Pancreas (tissue), 10 donors: Measurements from ENCODE around the gene LAMA2. TPM values are rescaled to one million over a fixed set of nuclear protein-coding genes. Genes with fewer than 3 reads are reported as not detected.

Source experiments
- ATAC-seq, 4 donors: fragments of 200-7000 bp; cut with Tn5 transposase; one replicate each; pipeline versions ENCODE4 v1.8.0 to v1.9.1; 2020; ENCODE audit warnings: mild to moderate bottlenecking in 4 of 4, moderate library complexity in 4 of 4
- DNase-seq, 6 donors: peaks; one replicate each; pipeline ENCODE4 v3.0.0-alpha.2; 2020
- FAIRE-seq: peaks from 2 replicates; lab custom pipeline; 2012; peaks lifted over from hg19 to GRCh38; lab: Jason Lieb, UNC
- H3K27ac ChIP-seq, 4 donors: fragments of 200-600 bp; sonication (generic); 1 replicate in 3 of 4; 2 replicates in 1 of 4; pipeline versions ENCODE4 v1.5.0 to v1.8.0; 2020
- H3K27me3 ChIP-seq, 4 donors: fragments of 200-600 bp; one replicate each; pipeline ENCODE4 v1.8.0; 2021
- H3K36me3 ChIP-seq, 3 donors: fragments of 200-600 bp; sonication (generic) in 1 of 3; one replicate each; pipeline versions ENCODE4 v1.5.0 to v1.8.0; 2020 to 2021
- H3K4me1 ChIP-seq, 3 donors: fragments of 200-600 bp; one replicate each; pipeline ENCODE4 v1.8.0; 2021
- H3K4me3 ChIP-seq, 4 donors: fragments of 200-600 bp; sonication (generic) in 2 of 4; one replicate each; pipeline versions ENCODE4 v1.5.0 to v1.8.0; 2020 to 2021
- H3K9me3 ChIP-seq, 4 donors: fragments of 200-600 bp; one replicate each; pipeline ENCODE4 v1.8.0; 2021
- WGBS, 2 donors: extraction: QIAGEN DNeasy Blood & Tissue Kit; methylation state at CpG; one replicate each; pipeline ENCODE4 v1.1.7; 2013; 5-methylcytosine and 5-hydroxymethylcytosine counted together
- intact Hi-C, 3 donors: fragments of 100-400 bp; cut with DNase I; formaldehyde crosslinking; loops; one replicate each; pipeline versions ENCODE4 v1.11.1 to v1.14.2; 2022
- polyA plus RNA-seq, 2 donors: library from polyadenylated mRNA; stranded (reverse); fragments of 200-250 nt; gene quantifications; one replicate each; pipeline ENCODE4 v1.2.3, GENCODE V29; 2013
- total RNA-seq, 6 donors: library from RNA; stranded (reverse); fragmentation: NEBNext Ultra II Directional in 4 of 6; extraction: Animal tissue kit (Norgen Biotek cat#: 25700) in 4 of 6; gene quantifications; one replicate each; pipeline versions ENCODE4 v1.2.1 to v1.2.4, GENCODE V29; 2021 to 2023
- TF ChIP-seq, protein P1 (sequence below), 4 donors: fragments of 200-600 bp; sonication (generic) in 3 of 4; IDR thresholded peaks; one replicate each; pipeline versions ENCODE4 v1.5.0 to v1.8.0; 2021; ENCODE audit warnings: antibody characterized with exemption in 4 of 4
- donor health status: healthy with polysubstance abuse.
- donor health status: DM: no; HTN: no; CAD: no; lungs with moderate emphysema.
- donor health status: DM: no; HTN: no; CAD: no.
- donor health status: control.
- donor health status: control.
- donor health status: Bipolar disorder and iron deficiency.
- donor health status: DM: yes; HTN: yes; CAD: no.
- donor health status: DM: no; HTN: no; CAD: no.
- donor health status: DM: no; HTN: no; CAD: no.
- donor health status: DM: yes; HTN: yes; CAD: no.

Gene LAMA2
- total and polyA plus RNA-seq, 8 donors: 1.2 to 26.2 (median 6.2) TPM

DNA sequence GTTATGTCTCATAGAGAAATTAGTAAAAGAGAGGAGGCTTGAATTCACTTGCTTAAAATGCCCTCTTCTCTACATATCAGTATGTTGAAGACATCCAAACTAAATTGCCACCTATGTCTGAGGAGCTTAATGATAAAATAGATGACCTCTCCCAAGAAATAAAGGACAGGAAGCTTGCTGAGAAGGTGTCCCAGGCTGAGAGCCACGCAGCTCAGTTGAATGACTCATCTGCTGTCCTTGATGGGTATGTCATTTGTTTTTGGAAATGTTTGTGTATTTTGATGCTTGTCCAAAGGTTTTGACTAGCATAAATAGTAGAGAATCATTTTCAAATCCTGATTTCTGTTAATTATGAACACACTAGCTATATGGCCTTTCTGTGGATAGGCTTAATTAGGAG, 519.3 kb downstream of the LAMA2 start:
- DNase-seq: no peak
- Histone ChIP-seq H3K27ac (no peak overlapping the region), H3K4me1 (no peaks in the 10 kb centered on the region), H3K4me3 (no peak overlapping the region), H3K27me3 (no peaks in the 10 kb centered on the region), H3K36me3 (no peaks in the 10 kb centered on the region), H3K9me3 (no peaks in the 10 kb centered on the region)
- TF ChIP-seq, protein P1, sequence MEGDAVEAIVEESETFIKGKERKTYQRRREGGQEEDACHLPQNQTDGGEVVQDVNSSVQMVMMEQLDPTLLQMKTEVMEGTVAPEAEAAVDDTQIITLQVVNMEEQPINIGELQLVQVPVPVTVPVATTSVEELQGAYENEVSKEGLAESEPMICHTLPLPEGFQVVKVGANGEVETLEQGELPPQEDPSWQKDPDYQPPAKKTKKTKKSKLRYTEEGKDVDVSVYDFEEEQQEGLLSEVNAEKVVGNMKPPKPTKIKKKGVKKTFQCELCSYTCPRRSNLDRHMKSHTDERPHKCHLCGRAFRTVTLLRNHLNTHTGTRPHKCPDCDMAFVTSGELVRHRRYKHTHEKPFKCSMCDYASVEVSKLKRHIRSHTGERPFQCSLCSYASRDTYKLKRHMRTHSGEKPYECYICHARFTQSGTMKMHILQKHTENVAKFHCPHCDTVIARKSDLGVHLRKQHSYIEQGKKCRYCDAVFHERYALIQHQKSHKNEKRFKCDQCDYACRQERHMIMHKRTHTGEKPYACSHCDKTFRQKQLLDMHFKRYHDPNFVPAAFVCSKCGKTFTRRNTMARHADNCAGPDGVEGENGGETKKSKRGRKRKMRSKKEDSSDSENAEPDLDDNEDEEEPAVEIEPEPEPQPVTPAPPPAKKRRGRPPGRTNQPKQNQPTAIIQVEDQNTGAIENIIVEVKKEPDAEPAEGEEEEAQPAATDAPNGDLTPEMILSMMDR (IDR thresholded peaks at IDR 0.05): no peak
- FAIRE-seq: no peak
- intact Hi-C loops: no loop called here
- ATAC-seq: no peak
- WGBS, 2 donors: 29 to 54% methylated on average over 1 of the region's 1 CpG

DNA sequence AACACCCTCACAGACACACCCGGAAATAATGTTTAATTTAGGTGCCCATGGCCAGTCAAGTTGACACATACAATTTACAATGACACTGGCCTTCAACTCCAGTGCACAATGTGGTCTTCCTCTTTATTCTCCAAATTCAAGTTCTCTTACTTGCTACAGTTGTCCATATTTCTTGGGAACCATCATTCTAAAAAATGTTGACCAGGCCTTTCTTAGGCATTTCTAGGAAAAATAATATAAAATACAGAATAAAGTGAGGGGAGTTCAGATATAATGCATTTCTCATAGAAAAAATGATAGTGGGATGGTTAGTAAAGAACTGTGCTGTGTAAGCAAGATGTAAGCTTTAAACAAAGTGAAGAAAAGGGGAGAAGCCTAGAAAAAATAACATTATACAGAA, 528.2 kb downstream of the LAMA2 start:
- WGBS, 2 donors: 78 to 85% methylated on average over 1 of the region's 1 CpG
- no peak for FAIRE-seq

DNA sequence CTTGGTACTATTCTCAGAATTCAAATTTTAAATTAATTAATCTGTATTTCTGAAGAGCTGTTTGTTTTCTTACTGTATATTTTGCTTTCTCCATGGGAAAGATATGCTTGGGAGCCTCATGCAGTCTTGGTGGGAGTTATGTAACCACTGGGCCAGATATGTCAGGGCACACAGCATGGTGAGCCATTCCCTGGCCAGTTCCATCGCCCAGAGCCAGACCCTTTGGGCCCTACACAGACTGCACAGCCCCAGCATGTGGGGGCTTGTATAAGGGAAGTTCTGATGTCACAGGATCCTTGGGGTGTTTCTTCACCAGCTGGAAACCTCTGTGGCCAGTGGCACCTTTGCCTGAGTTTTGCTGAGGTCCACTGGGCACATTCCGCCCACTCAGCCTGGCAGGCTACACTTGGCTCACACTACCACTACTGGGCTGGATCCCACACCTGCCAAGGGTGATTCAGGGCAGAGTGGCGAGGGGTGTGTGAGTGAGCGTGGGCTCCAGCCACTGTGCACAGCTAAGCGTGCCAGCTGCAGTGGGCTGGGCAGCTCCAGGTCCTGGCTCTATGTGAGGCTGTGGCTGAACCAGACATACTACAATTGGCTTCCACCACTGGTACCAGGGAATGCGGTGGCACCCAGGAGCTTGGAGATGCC, 533.5 kb downstream of the LAMA2 start:
- WGBS, 2 donors: 85 to 93% methylated on average over 6 of the region's 6 CpGs
- no peak for FAIRE-seq
- no peaks in the 10 kb centered on the region for H3K4me1 ChIP-seq
- no peaks in the 10 kb centered on the region for H3K9me3 ChIP-seq
- DNase-seq: peak in 2 of 6 donors; percentile 24 to 42
- no peak for ATAC-seq
- no peaks in the 10 kb centered on the region for H3K27me3 ChIP-seq
- H3K4me3 ChIP-seq: no peak overlapping the region
- intact Hi-C loops: no loop called here
- TF ChIP-seq, protein P1 (IDR thresholded peaks at IDR 0.05): no peak
- no peaks in the 10 kb centered on the region for H3K36me3 ChIP-seq
- H3K27ac ChIP-seq: no peak overlapping the region

More for the DNA sequence above, 528.2 kb downstream of the LAMA2 start:
- Histone ChIP-seq H3K4me3 (no peak overlapping the region), H3K27ac (no peak overlapping the region), H3K4me1 (no peaks in the 10 kb centered on the region), H3K27me3 (no peaks in the 10 kb centered on the region), H3K9me3 (no peaks in the 10 kb centered on the region), H3K36me3 (no peaks in the 10 kb centered on the region)
- intact Hi-C loops: no loop called here
- ATAC-seq (no peak), DNase-seq (no peak)
- TF ChIP-seq, protein P1 (IDR thresholded peaks at IDR 0.05): no peak

DNA sequence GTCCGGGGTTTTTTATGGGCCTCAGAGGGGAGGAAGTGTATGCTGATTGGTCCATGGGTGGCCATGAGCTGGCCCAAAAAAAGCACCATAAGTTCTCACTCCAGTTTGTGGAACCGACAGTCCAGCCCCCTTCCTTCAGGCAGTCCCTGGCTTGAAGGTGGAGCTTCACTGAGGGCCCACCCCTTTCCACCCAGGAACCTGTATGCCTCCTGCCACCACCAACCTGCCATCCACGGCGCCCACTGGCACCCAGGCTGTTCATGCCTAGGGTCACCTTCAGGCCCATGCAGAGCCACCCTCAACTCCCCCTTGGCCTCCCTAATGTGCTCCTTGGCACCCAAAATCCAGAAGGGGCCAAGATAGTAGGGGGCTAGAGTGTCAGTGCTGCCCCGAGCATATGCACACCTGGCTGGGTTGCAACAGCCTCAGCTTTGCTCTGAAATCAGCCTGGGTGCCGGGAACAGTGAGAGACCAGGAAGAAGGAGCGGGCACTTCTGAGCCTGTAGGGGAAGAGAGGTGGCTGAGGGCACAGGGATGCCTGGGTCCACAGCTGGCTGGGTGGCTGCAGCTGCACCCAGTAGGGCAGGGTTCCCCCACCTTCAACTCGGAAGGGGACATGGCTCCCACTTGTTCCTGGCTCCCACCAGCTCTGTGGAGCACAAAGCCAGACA, 534.6 kb downstream of the LAMA2 start:
- intact Hi-C loops: no loop called here
- no peak for FAIRE-seq

More for the DNA sequence above, 534.6 kb downstream of the LAMA2 start:
- no peak overlapping the region for H3K27ac ChIP-seq
- H3K4me1 ChIP-seq: no peaks in the 10 kb centered on the region
- ATAC-seq (no peak), DNase-seq (peak in 2 of 6 donors; percentile 37 to 39)
- no peaks in the 10 kb centered on the region for H3K9me3 ChIP-seq
- no peaks in the 10 kb centered on the region for H3K36me3 ChIP-seq
- 77 to 87% methylated on average over 8 of the region's 8 CpGs for WGBS, 2 donors
- no peaks in the 10 kb centered on the region for H3K27me3 ChIP-seq
- TF ChIP-seq, protein P1 (IDR thresholded peaks at IDR 0.05): no peak
- H3K4me3 ChIP-seq: no peak overlapping the region
